ENCODE results near the gene ERICH4.

ERICH4 gene

GRCh38 chr19:41415154-41415571, 27.8 kb upstream of the ERICH4 start:
- TF ChIP-seq CTCF (IDR thresholded peaks at IDR 0.05; ENCODE audit: low read depth, low read length), result no peak
- DNase-seq (ENCODE audit: extremely low read depth, low read depth), result no peak

- TF ChIP-seq CTCF (IDR thresholded peaks at IDR 0.05; ENCODE audit: low read depth, low read length), result no peak
- DNase-seq (ENCODE audit: extremely low read depth, low read depth), result no peak
These were observed 26.7 kb upstream of the ERICH4 start for GRCh38 chr19:41416194-41416674.

DNA sequence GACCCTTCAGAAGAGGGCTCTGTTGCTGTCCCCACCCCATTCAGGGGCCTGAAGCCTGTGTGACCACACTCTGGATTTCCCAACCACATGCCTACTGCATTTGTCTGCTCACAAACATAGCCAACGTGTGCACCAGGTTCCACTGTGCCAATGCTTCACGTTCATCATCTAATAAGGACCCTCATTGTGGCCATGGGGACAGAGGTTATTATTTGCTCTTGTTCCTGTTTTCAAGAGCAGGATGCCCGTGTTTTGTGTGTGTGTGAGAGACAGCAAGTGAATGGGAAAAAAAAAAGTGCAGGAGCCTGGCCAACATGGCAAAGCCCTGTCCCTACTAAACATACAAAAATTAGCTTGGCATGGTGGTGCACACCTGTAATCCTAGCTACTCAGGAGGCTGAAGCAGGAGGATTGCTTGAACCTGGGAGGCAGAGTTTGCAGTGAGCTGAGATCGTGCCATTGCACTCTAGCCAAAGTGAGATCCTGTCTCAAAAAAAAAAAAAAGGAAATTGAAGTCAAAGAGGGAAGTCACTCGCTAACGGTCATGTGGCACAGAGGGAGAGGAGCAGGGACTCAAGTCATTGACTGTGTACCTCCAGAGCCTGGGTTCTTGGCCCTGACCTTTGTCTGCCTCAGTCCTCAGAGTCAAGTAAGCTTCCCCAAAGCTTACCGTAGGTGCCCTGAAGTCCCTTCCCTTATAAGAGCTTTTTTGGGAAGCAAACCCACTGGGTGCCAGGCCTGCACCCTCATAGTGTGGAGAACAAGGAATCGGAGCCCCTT, 22.7 kb upstream of the ERICH4 start:
- DNase-seq (ENCODE audit: extremely low read depth, low read depth), result no peak
- no peak for TF ChIP-seq CTCF (IDR thresholded peaks at IDR 0.05; ENCODE audit: low read depth, low read length)

GRCh38 chr19:41421314-41421713, 21.6 kb upstream of the ERICH4 start:
- no peak for TF ChIP-seq CTCF (IDR thresholded peaks at IDR 0.05; ENCODE audit: low read depth, low read length)
- no peak for DNase-seq (ENCODE audit: extremely low read depth, low read depth)

GRCh38 chr19:41421973-41422372, 21.0 kb upstream of the ERICH4 start:
- no peak for TF ChIP-seq CTCF (IDR thresholded peaks at IDR 0.05; ENCODE audit: low read depth, low read length)
- DNase-seq (ENCODE audit: extremely low read depth, low read depth), result no peak

DNA sequence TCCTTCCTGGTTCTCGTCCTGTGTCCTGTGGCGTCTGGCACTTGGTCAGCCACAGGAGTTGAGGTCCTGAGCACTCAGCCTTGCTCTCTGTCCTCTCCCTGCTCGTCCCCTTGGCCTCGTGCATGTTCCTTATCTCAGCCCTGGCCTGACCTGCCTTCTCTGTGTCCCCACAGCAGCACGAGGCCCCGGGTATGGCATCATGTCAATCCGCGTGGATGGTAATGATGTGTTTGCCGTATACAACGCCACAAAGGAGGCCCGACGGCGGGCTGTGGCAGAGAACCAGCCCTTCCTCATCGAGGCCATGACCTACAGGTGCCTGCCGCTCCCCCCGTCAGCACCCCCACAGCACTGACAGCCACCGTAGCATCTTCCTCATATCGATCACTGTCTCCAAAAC, 20.5 kb upstream of the ERICH4 start:
- no peak for TF ChIP-seq CTCF (IDR thresholded peaks at IDR 0.05; ENCODE audit: low read depth, low read length)
- DNase-seq (ENCODE audit: extremely low read depth, low read depth), result no peak

DNA sequence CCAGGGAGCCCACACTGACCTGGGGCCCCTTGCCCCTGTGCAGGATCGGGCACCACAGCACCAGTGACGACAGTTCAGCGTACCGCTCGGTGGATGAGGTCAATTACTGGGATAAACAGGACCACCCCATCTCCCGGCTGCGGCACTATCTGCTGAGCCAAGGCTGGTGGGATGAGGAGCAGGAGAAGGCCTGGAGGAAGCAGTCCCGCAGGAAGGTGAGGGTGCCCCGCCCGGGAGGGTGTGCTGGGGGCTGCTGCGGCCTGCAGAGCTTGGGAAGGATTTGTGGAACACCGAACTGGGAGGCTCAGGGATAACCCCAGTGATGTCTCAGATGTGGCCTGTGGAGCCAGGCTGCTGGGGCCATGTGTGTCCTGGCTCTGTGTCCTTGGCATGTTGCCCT, 20.0 kb upstream of the ERICH4 start:
- no peak for DNase-seq (ENCODE audit: extremely low read depth, low read depth)
- TF ChIP-seq CTCF (IDR thresholded peaks at IDR 0.05; ENCODE audit: low read depth, low read length), result no peak
